ENCODE results near the gene COX6A1. TPM values are rescaled to one million over a fixed set of nuclear protein-coding genes. Genes with fewer than 3 reads are reported as not detected.
A peak's percentile ranks its signal among the peaks of the same experiment; 100 is the strongest.

The COX6A1 gene
- total and polyA plus RNA-seq, 2 experiments from 2014 or later = 422 to 1,484 TPM

GRCh38 chr12:120432772-120433525 is 5.0 kb upstream of the COX6A1 start:
- H3K36me3 ChIP-seq (ENCODE audit: insufficient read depth) = no peaks in the 10 kb centered on the region
- peaks cover 15% of the 10 kb centered on the region for H3K27me3 Mint-ChIP-seq (ENCODE audit: insufficient read depth, low read depth, poor library complexity)
- no peaks in the 10 kb centered on the region for H3K4me1 ChIP-seq (ENCODE audit: insufficient read depth)
- no peaks in the 10 kb centered on the region for H3K9me2 ChIP-seq (ENCODE audit: insufficient read depth)
- no peak overlapping the region for H3K27ac ChIP-seq (ENCODE audit: low read depth)
- H3K9me3 Mint-ChIP-seq = peaks cover 4% of the 10 kb centered on the region; the same call in 2 of the 3 replicates
- H3K27ac Mint-ChIP-seq = no peak overlapping the region
- H3F3A ChIP-seq (replicated peaks; ENCODE audit: low read depth) = 0 out of 2 replicates have a peak, but pooled peaks cover 2% of the 10 kb centered on the region
- no peak overlapping the region for H3K4me3 ChIP-seq
- peaks cover 8% of the 10 kb centered on the region for H3K4me1 Mint-ChIP-seq
- no peaks in the 10 kb centered on the region for H3K36me3 Mint-ChIP-seq (ENCODE audit: low read depth)
- no peaks in the 10 kb centered on the region for H3K79me2 ChIP-seq (replicated peaks; ENCODE audit: insufficient read depth)
- H3K4me2 ChIP-seq = no peak overlapping the region
- no peaks in the 10 kb centered on the region for H4K20me1 ChIP-seq (replicated peaks; ENCODE audit: insufficient read depth)
- ATAC-seq (no peak), DNase-seq (ENCODE audit: low spot score) (no peak)
- no peak overlapping the region for H2AFZ ChIP-seq
- TF ChIP-seq JUNB (IDR thresholded peaks at IDR 0.05; ENCODE audit: unreplicated experiment) (no peak), CTCF (conservative IDR thresholded peaks at IDR 0.05; ENCODE audit: low read depth in 2 of 2) (peak in 1 of 2 experiments; percentile 25; a peak in 2 of 4 replicates)
- H3K27me3 ChIP-seq (ENCODE audit: insufficient read depth) = no peaks in the 10 kb centered on the region
- no peak overlapping the region for H3K4me3 Mint-ChIP-seq

- peaks cover 9% of the 10 kb centered on the region for H3K27me3 Mint-ChIP-seq (ENCODE audit: insufficient read depth, low read depth, poor library complexity)
- peak overlapping the region; percentile 89 for H3K4me3 Mint-ChIP-seq
- DNase-seq (ENCODE audit: low spot score) (no peak), ATAC-seq (no peak)
- Histone ChIP-seq H4K20me1 (replicated peaks; ENCODE audit: insufficient read depth) (peaks cover 34% of the 10 kb centered on the region), H3K9me2 (ENCODE audit: insufficient read depth) (no peaks in the 10 kb centered on the region), H3K4me2 (peak overlapping the region; percentile 96), H2AFZ (no peak overlapping the region), H3K27me3 (ENCODE audit: insufficient read depth) (no peaks in the 10 kb centered on the region), H3K27ac (ENCODE audit: low read depth) (peak overlapping the region; percentile 29; the same call in 1 of the 2 replicates), H3K79me2 (replicated peaks; ENCODE audit: insufficient read depth) (peaks cover 40% of the 10 kb centered on the region), H3K4me1 (ENCODE audit: insufficient read depth) (peaks cover 5% of the 10 kb centered on the region), H3K4me3 (peak overlapping the region; percentile 86), H3K36me3 (ENCODE audit: insufficient read depth) (peaks cover 22% of the 10 kb centered on the region), H3F3A (replicated peaks; ENCODE audit: low read depth) (peaks cover 17% of the 10 kb centered on the region)
- H3K36me3 Mint-ChIP-seq (ENCODE audit: low read depth) = peaks cover 33% of the 10 kb centered on the region
- H3K4me1 Mint-ChIP-seq = peaks cover 8% of the 10 kb centered on the region
- no peaks in the 10 kb centered on the region for H3K9me3 Mint-ChIP-seq
- H3K27ac Mint-ChIP-seq = peak overlapping the region; percentile 87
- TF ChIP-seq CREB1 (CRISPR knock-in tag; IDR thresholded peaks at IDR 0.05; ENCODE audit: low read depth) (no peak), JUNB (IDR thresholded peaks at IDR 0.05; ENCODE audit: unreplicated experiment) (no peak), REST (IDR thresholded peaks at IDR 0.05; ENCODE audit: unreplicated experiment) (no peak), CTCF (conservative IDR thresholded peaks at IDR 0.05; ENCODE audit: low read depth in 2 of 2) (no peak)
Measured at GRCh38 chr12:120438495-120439198, 734 bp downstream of the COX6A1 start.
